B cell (primary cell): ENCODE measurements around the gene EVPL. TPM values are rescaled to one million over a fixed set of nuclear protein-coding genes. Genes with fewer than 3 reads are reported as not detected.

Source experiments
- ATAC-seq: fragments of 200-7000 bp; cut with Tn5 transposase; one replicate; pipeline ENCODE4 v1.10.0; 2021; ENCODE audit warnings: low read depth, mild to moderate bottlenecking, moderate number of reproducible peaks, moderate library complexity
- CTCF ChIA-PET: fragments of 350-600 bp; sonication (Branson Sonifier 250); formaldehyde crosslinking; loops from one replicate; lab custom pipeline; 2021; ENCODE audit warnings: antibody characterized with exemption, inconsistent platforms; lab: Charles Lee
- POLR2A ChIA-PET: fragments of 350-600 bp; sonication (Branson Sonifier 250); formaldehyde crosslinking; loops from one replicate; lab custom pipeline; 2021; ENCODE audit warnings: antibody characterized with exemption; lab: Charles Lee
- DNase-seq: peaks from one replicate; pipeline ENCODE4 v3.0.0; 2013
- H2AFZ ChIP-seq: 2 replicates; pipeline ENCODE4 v1.6.1; 2012; ENCODE audit warnings: mild to moderate bottlenecking, low read depth, low read length; ENCODE audit not compliant: insufficient read depth, poor library complexity, severe bottlenecking
- H3K27ac ChIP-seq, 2 donors: 1 replicate in 1 of 2; 2 replicates in 1 of 2; pipeline ENCODE4 v1.5.1; 2012 to 2013; ENCODE audit warnings: low read length in 2 of 2, mild to moderate bottlenecking in 2 of 2, moderate library complexity in 1 of 2
- H3K27me3 ChIP-seq, 4 experiments: fragments of 200-600 bp in 1 of 4; sonication (generic) in 1 of 4; replicated peaks in 1 of 4; 1 replicate in 2 of 4; 2 replicates in 2 of 4; pipeline versions ENCODE4 v1.6.1 to v1.7.0; 2013 to 2016; ENCODE audit warnings: low read length in 3 of 4, mild to moderate bottlenecking in 2 of 4, mixed read lengths in 1 of 4, moderate library complexity in 1 of 4; ENCODE audit not compliant: insufficient read depth in 4 of 4, control insufficient read depth in 3 of 4; ENCODE audit errors: control extremely low read depth in 1 of 4
- H3K36me3 ChIP-seq, 2 experiments: replicated peaks in 1 of 2; 1 replicate in 1 of 2; 2 replicates in 1 of 2; pipeline versions ENCODE4 v1.6.1 to v1.7.1; 2013; ENCODE audit warnings: low read length in 1 of 2; ENCODE audit not compliant: insufficient read depth in 2 of 2, control insufficient read depth in 1 of 2; ENCODE audit errors: control extremely low read depth in 1 of 2, extremely low read depth in 1 of 2
- H3K4me1 ChIP-seq, 2 donors: fragments of 200-600 bp in 1 of 2; sonication (generic) in 1 of 2; 1 replicate in 1 of 2; 2 replicates in 1 of 2; pipeline versions ENCODE4 v1.5.1 to v1.6.1; 2013 to 2017; ENCODE audit warnings: low read length in 2 of 2; ENCODE audit not compliant: control insufficient read depth in 2 of 2, insufficient read depth in 2 of 2
- H3K4me2 ChIP-seq: replicated peaks from 2 replicates; pipeline ENCODE3; 2012; ENCODE audit warnings: mild to moderate bottlenecking, low read depth, low read length; ENCODE audit not compliant: poor library complexity, severe bottlenecking
- H3K4me3 ChIP-seq, 5 experiments: fragments of 200-600 bp in 1 of 5; sonication (generic) in 1 of 5; 1 replicate in 3 of 5; 2 replicates in 2 of 5; pipeline versions ENCODE4 v1.5.1 to v1.7.0; 2011 to 2016; ENCODE audit warnings: low read length in 4 of 5, mild to moderate bottlenecking in 4 of 5, low read depth in 2 of 5, control low read depth in 1 of 5, moderate library complexity in 1 of 5; ENCODE audit not compliant: insufficient read depth in 1 of 5; ENCODE audit errors: control extremely low read depth in 1 of 5, extremely low read depth in 1 of 5
- H3K79me2 ChIP-seq: fragments of 200-600 bp; sonication (generic); one replicate; pipeline ENCODE4 v1.6.0; 2016; ENCODE audit warnings: low read length; ENCODE audit not compliant: control insufficient read depth, insufficient read depth
- H3K9ac ChIP-seq: fragments of 200-600 bp; sonication (generic); 2 replicates; pipeline ENCODE4 v1.6.1; 2017; ENCODE audit warnings: mild to moderate bottlenecking, low read length, moderate library complexity
- H3K9me3 ChIP-seq, 3 donors: one replicate each; pipeline versions ENCODE4 v1.6.1 to v1.7.1; 2013; ENCODE audit warnings: low read length in 2 of 3; ENCODE audit not compliant: control insufficient read depth in 2 of 3, insufficient read depth in 1 of 3; ENCODE audit errors: control extremely low read depth in 1 of 3
- H4K20me1 ChIP-seq: 2 replicates; pipeline ENCODE4 v1.6.0; 2012; ENCODE audit warnings: mild to moderate bottlenecking, low read length; ENCODE audit not compliant: insufficient read depth, control insufficient read depth, poor library complexity, severe bottlenecking
- H3K27ac Mint-ChIP-seq: one replicate; pipeline ENCODE4 v1.8.0; 2021; ENCODE audit warnings: mixed read lengths
- H3K27me3 Mint-ChIP-seq: one replicate; pipeline ENCODE4 v1.8.0; 2021; ENCODE audit warnings: mixed read lengths
- H3K4me1 Mint-ChIP-seq: one replicate; pipeline ENCODE4 v1.8.0; 2021; ENCODE audit warnings: mixed read lengths
- H3K4me3 Mint-ChIP-seq: one replicate; pipeline ENCODE4 v1.8.0; 2021; ENCODE audit warnings: mixed read lengths
- H3K9me3 Mint-ChIP-seq: one replicate; pipeline ENCODE4 v1.8.0; 2022; ENCODE audit warnings: mixed read lengths; ENCODE audit not compliant: insufficient read depth
- CTCF ChIP-seq: fragments of 200-600 bp; IDR thresholded peaks from one replicate; pipeline ENCODE4 v1.8.0; 2022; ENCODE audit warnings: antibody characterized with exemption, mild to moderate bottlenecking
- EZH2 ChIP-seq: IDR thresholded peaks from 2 replicates; pipeline ENCODE4 v1.6.1; 2012; ENCODE audit warnings: borderline replicate concordance, low read depth, mild to moderate bottlenecking, moderate library complexity, low read length; ENCODE audit not compliant: insufficient read depth, poor library complexity, severe bottlenecking
- WGBS: methylation state at CpG from one replicate; pipeline ENCODE4 v1.1.5; 2013; ENCODE audit warnings: missing lambda C conversion rate; ENCODE audit not compliant: insufficient coverage; 5-methylcytosine and 5-hydroxymethylcytosine counted together
- intact Hi-C: fragments of 100-400 bp; cut with micrococcal nuclease; formaldehyde crosslinking; loops from one replicate; pipeline ENCODE4 v1.10.0; 2022
- polyA plus RNA-seq: library from polyadenylated mRNA; depleted of rRNA; stranded (reverse); fragments of >200 nt; gene quantifications from 2 replicates; pipeline ENCODE4 v1.2.3, GENCODE V29; 2012
- total RNA-seq, 2 donors: library from RNA; stranded (reverse); fragments of 120-200 nt in 1 of 2; gene quantifications; 1 replicate in 1 of 2; 2 replicates in 1 of 2; pipeline versions ENCODE4 v1.2.3 to v1.2.4, GENCODE V29; 2013 to 2022

EVPL gene
- total and polyA plus RNA-seq, 2 donors (not counting 1 experiment from before 2014, with no cell fraction given) = not detected

DNA sequence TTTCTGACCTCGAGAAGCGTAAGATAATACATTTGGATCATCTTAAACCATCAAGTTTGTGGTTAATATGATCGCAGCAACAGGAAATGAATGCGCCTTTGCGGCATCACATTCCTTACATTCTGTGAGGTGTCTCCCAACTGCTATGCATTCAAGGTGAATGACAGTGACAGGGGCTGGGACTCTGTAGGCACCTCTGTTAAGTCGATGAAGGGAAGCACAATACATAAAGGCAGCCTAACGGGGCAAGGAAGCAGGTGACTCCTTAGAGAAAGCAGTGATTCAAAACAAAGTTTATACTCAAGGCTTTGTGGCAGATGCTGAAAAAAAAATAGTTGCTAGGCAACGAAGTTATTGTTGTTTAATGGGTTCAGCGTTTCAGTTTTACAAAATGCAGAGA lies 21.6 kb upstream of the EVPL start:
- peaks cover 20 to 88% of the 10 kb centered on the region in 2 experiments for H3K36me3 ChIP-seq
- ChIA-PET POLR2A (no interaction called here), CTCF (interaction anchor here (0.9 kb wide), 1 partner anchor 35 kb away, joined by 3 read pairs; no protein-coding TSS in a partner anchor)
- H3K4me2 ChIP-seq = no peak overlapping the region
- no peak overlapping the region for H3K27ac Mint-ChIP-seq
- no peak for TF ChIP-seq EZH2
- no peak for TF ChIP-seq CTCF
- H3K4me1 ChIP-seq = no peaks in the 10 kb centered on the region
- DNase-seq = no peak
- H2AFZ ChIP-seq = no peak overlapping the region
- no peak overlapping the region for H3K4me3 ChIP-seq
- H3K4me1 Mint-ChIP-seq = peaks cover 6% of the 10 kb centered on the region
- no peak overlapping the region for H3K4me3 Mint-ChIP-seq
- H3K9ac ChIP-seq = no peak overlapping the region
- H4K20me1 ChIP-seq = peaks cover 14% of the 10 kb centered on the region
- 74% methylated on average over 5 of the region's 9 CpGs for WGBS
- ATAC-seq = no peak
- intact Hi-C loops = no loop called here
- H3K9me3 Mint-ChIP-seq = no peaks in the 10 kb centered on the region
- H3K27me3 Mint-ChIP-seq = no peaks in the 10 kb centered on the region
- peaks cover 7% of the 10 kb centered on the region for H3K79me2 ChIP-seq
- H3K27ac ChIP-seq = no peak overlapping the region
- H3K9me3 ChIP-seq = no peaks in the 10 kb centered on the region
- H3K27me3 ChIP-seq = no peaks in the 10 kb centered on the region

GRCh38 chr17:76048025-76048605 lies 21.0 kb upstream of the EVPL start:
- no peak for DNase-seq
- no peak overlapping the region for H3K27ac ChIP-seq
- no peaks in the 10 kb centered on the region for H3K27me3 ChIP-seq
- H2AFZ ChIP-seq = no peak overlapping the region
- no peak overlapping the region for H3K4me3 ChIP-seq
- no peaks in the 10 kb centered on the region for H3K4me1 ChIP-seq
- CTCF ChIA-PET = no interaction called here
- POLR2A ChIA-PET = no interaction called here
- H3K36me3 ChIP-seq = peaks cover 25 to 88% of the 10 kb centered on the region in 2 experiments
- Mint-ChIP-seq H3K4me1 (peaks cover 6% of the 10 kb centered on the region), H3K4me3 (no peak overlapping the region), H3K9me3 (no peaks in the 10 kb centered on the region), H3K27me3 (no peaks in the 10 kb centered on the region), H3K27ac (no peak overlapping the region)
- no peaks in the 10 kb centered on the region for H3K9me3 ChIP-seq
- H3K9ac ChIP-seq = no peak overlapping the region
- WGBS = 79% methylated on average over 9 of the region's 9 CpGs
- TF ChIP-seq EZH2 (no peak), CTCF (no peak)
- H4K20me1 ChIP-seq = peaks cover 10% of the 10 kb centered on the region
- ATAC-seq = no peak
- no peak overlapping the region for H3K4me2 ChIP-seq
- intact Hi-C loops = no loop called here
- peaks cover 7% of the 10 kb centered on the region for H3K79me2 ChIP-seq
